GM21825 (cell line): Measurements from ENCODE around the gene RBX1.
"Not testable (repeated sequence)": the region's sequence is repeated elsewhere in the genome, so short reads cannot be mapped to it uniquely, and the experiment has no call there.

Experiments
- ATAC-seq: cut with Tn5 transposase; IDR thresholded peaks from one replicate; pipeline ENCODE4 v1.9.1; 2021; ENCODE audit warnings: mild to moderate bottlenecking, moderate library complexity; ENCODE audit not compliant: unreplicated experiment

The RBX1 gene

DNA sequence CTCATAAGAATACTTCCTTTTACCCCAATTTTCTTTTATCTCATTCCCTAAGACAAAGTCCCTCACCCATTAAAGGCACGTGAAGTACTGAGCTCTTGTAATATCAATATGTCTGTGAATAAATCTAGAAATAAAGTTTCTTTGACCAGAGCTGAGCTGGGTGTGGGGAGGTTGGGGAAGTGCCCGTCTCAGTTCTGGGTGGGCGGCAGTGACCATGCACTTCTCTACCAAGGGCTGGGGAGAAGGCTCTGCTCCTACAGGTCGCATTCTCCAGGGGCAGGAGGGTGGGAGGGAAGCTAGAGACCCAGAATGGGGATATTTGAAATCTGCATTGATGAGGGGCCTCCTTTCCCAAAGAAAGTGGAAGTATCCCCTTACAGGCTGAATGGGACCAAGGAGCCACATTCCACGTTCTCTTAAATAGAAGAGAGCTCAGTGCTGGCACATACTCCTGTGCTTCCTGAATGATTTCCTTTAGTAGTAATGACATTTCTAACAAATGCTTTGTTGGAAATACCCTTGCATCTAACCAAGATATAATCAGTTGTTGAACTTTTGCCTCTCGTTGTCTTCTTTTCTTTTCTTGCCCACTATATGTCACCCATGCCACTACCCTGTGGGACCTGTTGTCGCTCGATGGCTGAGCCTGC lies 16.1 kb downstream of the RBX1 start:
- no peak for ATAC-seq

DNA sequence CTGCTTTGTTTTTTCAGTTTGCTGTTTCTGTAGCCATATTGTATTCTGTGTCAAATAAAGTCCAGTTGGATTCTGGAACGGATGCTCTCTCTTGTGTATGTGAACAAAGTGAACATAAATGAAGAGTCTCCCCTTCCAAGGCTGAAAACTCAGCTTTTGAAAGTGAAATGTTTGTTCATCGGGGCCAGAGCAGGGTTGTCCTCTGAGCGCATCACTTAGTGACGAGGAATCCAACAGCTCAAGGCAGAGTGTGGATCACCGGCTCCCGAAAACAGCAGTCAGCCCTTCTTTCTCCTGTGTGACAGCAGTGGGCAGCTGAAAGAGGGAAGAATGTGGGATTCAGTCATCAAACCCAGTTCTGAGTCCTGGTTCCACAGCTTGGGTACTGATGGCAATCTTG lies 21.4 kb downstream of the RBX1 start:
- ATAC-seq = no peak

DNA sequence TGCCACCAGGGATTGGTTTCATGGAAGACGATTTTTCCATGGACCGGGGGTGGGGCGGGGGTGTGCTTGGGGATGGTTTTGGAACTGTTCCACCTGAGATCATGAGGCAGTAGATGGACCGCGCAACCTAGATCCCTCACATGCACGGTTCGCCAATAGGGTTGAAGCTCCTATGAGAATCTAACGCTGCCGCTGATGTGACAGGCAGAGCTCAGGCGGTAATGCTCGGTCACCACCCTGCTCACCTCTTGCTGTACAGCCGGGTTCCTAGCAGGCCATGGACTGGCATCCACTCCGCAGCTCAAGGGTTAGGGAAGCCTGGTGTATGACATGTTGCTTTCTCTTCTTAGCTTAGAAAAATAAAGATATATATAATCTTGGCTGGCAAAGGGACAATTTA lies 22.0 kb downstream of the RBX1 start:
- no peak for ATAC-seq

DNA sequence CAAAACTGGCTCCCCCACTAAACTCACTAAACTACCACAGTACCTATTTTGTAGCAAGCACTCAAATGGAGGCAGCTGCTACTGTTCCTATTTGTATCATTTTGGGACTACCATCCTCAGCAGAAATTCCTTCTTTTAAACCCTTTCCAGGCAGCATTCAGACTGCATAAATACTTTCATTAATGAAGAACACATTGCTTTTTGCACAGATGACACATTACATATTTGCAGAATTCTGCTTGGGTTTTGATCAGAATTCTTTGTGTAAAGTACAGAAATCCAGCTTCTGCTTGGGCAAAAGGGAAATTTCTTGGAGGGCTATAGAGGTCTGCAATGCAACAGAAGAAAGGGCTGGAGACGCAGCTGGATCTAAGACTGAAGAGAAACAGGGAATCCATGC lies 24.2 kb downstream of the RBX1 start:
- ATAC-seq = no peak

DNA sequence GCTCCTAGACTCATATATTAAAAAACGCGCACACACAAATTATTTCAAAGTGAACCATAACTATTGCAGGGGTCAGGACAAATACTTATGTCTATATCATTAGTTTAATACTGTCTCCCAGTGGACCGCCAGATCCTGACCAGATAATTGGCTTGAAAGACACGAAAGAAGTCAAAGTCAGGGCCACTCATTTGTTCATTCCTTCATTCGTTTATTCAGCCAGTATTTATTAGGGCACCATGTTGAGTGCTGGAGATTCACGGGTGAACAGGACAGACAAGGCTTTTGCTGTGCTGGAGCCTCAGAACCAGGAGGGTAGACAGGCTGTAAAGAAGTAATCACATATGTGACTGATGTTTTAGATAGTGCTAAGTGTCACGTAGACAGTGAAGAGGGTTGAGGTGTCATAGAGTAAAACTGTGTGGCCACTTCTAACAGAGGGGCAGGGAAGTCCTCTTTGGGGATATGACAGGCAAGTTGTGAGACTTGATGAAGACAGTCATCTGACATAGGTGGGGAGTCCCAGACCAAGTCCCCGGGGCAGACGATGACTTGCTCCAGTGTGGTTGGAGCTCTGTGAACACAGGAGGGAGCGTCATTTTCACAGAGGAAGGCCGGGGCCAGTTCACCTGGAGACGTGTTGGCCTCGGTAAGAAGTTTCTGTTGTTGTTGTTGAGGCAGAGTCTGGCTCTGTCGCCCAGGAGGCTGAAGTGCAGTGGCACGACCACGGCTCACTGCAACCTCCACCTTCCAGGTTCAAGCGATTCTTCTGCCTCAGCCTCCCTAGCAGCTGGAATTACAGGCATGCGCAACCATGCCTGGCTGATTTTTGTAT lies 25.9 kb downstream of the RBX1 start:
- no peak for ATAC-seq

DNA sequence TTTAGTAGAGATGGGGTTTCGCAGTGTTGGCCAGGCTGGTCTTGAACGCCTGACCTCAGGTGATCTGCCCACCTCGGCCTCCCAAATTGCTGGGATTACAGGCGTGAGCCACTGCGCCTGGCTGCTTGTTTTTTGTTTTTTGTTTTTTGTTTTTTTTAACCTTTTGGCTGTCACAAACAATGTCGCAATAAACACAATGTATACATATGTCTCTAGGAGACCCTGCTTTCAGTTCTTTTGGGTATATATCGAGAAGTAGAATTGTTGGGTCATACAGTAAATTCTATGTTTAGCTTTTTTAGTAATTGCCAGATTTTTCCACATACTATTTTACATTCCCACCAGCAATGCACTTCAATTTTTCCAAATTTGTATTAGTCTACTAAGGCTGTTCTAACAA lies 28.0 kb downstream of the RBX1 start:
- no peak for ATAC-seq

DNA sequence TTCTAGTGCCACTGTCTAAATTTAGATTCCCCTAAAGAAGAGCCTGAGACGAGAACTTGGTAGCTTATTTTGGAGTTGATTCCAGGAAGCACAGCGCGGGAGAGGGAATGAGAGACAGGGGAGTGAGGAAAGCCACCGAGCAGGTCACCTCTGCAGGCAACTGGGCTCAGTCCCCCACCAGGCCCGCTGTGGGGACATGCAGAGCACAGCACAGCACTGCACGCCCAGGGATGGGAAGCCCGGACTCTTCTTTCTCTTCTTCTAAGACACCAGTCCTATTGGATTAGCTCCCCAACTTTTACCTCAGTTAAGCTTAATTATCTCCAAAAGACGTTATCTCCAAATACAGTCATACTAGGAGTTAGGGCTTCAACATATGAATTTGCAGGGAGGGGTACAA lies 28.7 kb downstream of the RBX1 start:
- ATAC-seq = no peak

DNA sequence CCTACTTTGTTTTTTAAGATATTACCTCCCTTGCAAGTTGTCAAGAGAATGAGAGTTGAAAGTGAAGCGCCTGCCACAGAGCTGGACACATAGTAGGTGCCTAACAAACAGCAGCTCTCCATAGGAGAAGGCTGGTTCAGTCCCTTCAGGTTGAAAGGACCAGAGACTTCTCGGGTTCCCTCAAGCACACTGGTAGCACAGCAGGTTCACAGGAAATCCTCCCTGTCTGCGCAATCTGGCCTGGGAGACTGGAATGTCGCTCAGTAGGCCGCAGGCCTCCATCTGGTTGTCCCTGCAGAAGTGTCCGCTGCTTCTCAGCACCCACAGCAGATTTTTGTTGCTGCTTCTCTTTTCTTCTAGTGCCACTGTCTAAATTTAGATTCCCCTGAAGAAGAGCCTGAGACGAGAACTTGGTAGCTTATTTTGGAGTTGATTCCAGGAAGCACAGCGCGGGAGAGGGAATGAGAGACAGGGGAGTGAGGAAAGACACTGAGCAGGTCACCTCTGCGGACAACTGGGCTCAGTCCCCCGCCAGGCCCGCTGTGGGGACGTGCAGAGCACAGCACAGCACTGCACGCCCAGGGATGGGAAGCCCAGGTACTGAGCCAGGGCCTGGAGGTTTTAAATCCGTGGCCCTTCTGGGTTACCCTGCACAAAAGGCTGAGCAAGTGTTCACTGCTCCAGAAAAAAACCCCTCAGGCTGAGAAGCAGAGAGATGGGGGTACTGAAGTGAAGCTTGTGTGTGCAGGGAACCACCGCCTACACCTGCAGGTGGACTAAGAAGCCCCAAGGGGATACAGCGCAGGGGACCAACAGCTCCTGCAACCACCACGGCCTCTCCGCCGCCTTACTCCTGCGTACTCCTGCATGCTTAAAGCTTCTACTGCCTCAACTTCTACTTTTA lies 31.6 kb downstream of the RBX1 start:
- ATAC-seq = no peak

DNA sequence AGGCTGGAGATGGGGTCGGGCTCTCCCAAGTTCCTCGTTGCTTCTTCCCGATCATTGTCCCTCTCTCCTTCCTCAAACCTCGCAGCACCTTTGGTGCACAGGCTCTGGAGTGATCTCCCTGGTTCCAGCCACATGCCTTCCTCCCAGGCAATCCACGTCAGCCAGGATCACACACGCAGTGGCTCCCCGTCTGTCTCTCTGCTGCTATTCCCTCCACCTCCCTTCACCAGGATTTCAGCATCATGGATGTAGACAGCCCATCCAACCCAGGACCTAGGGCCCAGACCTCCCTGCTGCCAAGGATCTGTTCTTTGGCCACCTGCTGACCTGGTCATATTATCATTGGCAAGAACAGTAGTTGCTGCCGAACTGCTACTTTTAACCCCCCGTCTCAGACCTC lies 40.1 kb downstream of the RBX1 start:
- no peak for ATAC-seq

DNA sequence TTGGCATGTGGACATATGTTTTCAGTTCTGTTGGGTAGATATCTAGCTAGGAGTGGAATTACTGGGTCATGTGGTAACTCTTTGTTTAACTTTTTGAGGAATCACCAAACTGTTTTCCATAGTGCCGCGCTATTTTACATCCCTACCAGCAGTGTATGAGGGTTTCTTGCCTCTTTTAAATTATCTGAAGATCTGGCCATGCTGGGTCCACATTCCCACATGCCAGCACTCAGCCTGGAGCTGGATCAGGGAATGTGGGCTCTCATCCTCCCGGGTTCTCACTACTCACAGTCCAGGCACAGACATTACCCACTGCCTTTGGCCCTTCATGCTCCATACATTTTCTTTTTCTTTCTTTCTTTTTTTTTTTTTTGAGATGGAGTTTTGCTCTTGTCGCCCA lies 44.6 kb downstream of the RBX1 start:
- no peak for ATAC-seq

DNA sequence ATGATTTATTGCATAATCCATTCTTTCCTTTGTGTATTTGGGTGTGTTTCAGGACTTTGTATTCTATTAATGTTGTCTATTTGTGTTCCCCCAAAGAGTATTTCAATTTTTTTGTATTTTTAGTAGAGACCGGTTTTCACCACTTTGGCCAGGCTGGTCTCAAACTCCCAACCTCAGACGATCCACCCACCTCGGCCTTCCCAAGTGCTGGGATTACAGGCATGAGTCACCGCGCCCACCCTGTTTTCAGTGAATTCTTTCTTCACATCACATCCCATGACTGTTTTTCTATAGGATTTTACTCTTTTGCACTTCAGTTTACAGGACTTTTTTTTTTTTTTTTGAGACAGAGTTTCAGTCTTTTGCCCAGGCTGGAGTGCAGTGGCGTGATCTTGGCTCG lies 46.3 kb downstream of the RBX1 start:
- ATAC-seq = no peak

DNA sequence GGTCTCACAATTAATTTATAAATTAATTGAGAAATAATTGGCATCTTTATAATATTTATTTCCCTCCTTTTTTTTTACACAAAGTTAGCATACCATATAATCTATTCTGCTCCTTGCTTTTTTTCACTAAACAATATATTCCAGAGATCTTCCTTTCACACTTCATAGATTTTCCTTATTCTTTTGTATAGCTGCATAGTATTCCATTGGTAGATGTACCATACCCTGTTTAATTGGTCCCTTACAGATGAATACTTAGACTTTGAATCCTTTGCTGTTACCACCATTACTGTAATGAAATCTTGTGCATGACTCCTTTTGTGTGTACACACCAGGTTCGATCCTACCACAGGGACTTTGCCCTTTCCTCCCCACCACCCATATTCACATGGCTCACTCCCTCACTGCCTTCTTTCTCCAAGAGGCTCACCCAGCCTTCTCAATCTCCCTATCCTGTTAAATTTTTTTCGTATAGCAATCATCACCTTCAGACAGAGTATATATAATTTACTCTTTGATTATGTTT lies 48.9 kb downstream of the RBX1 start:
- no peak for ATAC-seq

DNA sequence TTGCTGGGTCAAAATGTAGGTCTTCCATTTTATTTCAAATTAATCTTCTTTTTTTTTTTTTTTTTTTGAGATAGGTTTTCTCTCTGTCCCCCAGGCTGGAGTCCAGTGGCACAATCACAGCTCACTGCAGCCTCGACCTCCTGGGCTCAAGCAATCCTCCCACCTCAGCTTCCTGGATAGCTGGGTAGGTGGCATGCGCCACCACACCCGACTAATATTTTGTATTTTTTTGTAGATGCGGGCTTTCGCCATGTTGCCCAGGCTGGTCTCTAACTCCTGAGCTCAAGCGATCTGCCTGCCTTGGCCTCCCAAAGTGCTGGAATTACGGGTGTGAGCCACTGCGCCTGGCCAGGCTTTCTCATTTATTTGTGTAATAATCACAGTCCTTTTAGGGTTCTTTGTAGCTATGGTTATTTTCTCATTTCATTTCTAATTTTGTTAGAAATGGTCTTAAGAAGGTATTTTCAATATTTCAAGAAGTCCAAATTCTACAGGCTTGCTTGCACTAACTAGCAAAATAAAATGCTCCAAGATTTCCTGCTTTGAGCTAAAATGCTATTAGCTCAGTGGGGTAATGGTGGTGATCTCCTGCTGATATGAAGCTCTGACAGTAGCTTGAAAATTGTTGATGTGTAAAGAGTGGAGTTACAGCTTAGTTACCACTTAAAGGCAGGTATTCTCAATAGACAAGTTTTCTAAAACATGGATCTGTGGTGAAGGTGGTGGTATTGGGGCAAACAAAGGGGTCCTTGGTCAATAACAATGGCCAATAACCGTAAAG lies 50.0 kb downstream of the RBX1 start:
- no peak for ATAC-seq

DNA sequence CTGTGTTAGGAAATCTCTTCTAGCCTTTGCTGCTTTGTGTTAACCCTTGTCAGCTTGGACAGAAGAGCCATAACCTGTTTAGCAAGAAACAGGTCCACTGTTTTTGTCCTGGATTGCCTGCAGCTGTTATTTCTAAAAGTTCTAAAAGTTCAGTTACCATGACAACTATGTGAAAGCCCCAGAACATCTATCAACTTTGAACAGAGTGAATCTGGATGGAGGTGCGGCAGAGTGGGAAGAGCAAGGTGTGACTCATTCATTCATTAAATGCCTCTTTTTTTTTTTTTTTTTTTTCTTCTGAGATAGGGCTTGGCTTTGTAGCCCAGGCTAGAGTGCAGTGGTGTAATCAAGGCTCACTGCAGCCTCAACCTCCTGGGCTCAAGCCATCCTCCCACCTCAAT lies 50.5 kb downstream of the RBX1 start:
- ATAC-seq = no peak

DNA sequence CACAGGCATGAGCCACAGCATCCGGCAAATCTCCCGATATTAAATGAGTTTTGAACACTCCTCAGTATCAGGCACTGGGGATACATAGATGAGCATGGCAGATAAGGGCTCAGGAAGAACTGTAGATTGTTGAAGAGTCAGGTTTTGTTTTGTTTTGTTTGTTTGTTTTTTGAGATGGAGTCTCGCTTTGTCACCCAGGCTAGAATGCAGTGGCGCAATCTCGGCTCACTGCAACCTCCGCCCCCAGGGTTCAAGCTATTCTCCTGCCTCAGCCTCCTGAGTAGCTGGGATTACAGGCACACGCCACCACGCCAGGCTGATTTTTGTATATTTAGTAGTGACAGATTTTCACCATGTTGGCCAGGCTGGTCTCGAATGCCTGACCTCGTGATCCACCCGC lies 51.2 kb downstream of the RBX1 start:
- not testable (repeated sequence) for ATAC-seq

DNA sequence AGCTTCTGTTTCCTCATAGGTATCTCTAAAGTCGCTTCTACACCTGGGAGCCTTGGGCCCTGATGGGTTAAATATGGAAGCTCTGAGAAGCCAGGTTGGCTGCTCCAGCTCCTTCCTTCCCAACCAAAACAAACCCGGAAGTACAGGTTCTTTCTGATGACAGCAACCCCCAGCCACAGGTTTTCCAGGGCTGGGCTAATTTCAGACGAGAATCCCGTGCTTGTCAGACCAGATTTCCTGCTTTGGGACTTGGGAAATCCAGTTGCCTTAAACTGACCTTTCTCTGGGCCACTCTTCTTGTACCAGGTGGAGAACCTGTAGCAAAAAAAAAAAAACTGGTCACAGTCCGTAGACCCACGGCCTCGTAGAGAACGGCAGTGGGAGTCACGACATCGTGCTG lies 51.9 kb downstream of the RBX1 start:
- no peak for ATAC-seq

DNA sequence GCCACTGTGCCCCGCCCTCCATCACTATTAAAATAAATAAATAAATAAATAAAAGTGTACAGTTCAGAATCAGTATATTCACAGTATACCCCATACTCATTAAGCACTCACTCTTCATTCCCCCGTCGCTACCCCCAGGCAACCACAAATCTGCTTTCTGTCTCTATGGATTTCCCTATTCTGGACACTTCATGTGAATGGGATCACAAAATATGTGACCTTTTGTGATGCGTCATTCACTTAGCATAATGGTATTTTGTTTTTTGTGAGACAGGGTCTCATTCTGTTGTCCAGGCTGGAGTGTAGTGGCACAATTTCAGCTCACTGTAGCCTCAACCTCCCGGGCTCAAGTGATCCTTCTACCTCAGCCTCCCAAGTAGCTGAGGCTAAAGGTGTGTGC lies 52.8 kb downstream of the RBX1 start:
- no peak for ATAC-seq

DNA sequence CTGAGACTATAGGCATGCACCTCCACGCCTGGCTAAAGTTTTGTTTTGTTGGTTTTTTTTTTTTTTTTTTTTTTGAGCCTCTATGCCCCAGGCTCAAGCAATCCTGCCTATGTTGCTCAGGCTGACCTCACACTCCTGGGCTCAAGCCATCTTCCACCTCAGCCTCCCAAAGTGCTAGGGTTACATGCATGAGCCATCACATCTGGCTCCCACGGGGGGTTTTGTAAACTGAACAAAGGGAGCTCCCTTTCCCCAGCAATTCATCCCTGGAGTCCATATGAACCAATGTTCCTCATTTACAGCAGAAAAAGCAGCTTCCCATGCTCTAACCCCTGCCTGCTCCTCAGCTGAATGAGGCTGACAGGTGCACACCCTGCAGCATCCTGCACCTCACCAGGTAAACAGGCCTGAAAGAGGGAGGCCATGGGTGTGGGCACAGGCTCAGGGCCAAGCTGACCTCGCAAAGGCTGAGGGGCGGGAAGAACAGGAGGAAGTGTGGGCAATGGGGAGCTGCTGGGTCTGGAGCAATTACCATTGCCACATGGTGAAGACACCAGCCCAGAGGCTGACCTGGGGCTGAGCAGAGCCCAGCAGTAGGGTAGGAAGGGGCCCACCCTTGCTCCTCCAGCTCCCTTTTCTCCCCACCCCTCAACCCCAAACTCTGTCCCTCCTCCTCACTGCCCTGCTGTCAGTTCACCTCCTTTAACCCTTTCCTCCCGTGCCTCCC lies 58.2 kb downstream of the RBX1 start:
- ATAC-seq = no peak

DNA sequence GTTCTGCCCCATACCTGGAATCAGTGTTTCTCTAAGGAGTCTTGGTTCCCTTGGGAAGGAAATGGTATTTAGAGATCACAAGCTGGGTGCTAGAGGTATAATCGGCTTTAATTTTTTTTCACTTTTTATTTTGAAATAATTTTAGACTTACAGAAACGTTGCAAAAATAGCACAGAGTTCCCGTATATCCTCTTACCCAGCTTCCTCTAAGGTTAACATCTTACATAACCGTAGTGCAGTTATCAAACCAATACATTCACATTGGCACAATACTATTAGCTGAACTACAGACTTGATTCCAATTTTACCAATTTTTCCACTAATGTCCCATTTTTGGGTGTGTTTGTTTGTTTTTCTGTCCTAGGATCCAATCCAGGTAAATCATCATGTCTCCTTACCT lies 63.8 kb downstream of the RBX1 start:
- no peak for ATAC-seq

DNA sequence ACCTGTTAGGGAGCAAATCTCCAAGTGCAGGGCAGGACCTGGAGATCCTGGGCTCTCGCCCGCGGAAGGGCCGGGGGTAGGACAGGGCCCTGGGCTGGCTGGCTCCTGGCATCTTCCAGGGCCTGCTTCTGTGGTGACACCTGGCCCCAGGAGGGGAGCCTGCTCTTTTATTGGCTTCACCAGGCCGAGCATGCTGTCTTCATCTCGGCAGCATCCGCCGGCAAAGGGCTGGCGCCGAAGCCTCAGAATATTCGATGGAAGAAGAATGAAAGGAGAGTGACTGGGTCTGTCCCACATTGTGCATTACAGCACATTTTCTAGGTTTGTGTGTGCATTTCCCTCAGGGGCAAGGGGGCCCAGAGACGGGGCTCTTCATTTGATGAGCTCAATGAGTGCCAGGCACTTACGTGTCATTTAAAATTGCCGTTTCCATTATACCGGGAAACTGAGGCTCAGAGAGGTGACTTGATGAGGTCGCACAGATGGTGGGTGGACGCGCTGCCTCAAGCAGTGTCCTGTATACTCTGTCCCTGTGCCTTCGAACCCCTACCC lies 70.0 kb downstream of the RBX1 start:
- no peak for ATAC-seq
